SU-DHL-6 (cell line): ENCODE data around the gene IL20.
A peak's percentile ranks its signal among the peaks of the same experiment; 100 is the strongest.

Experiments
- EZH2phosphoT487 ChIP-seq: fragments of 200-600 bp; sonication (generic), shearing (Covaris generic); conservative IDR thresholded peaks from 2 replicates; pipeline ENCODE4 v1.6.1; 2018; ENCODE audit warnings: mild to moderate bottlenecking, antibody characterized with exemption, low read length, moderate library complexity, mixed read lengths
- TF ChIP-seq, protein P1 (sequence below): fragments of 200-600 bp; sonication (generic); IDR thresholded peaks from one replicate; pipeline ENCODE4 v1.5.1; 2017; ENCODE audit warnings: antibody characterized with exemption, mild to moderate bottlenecking, low read length, moderate library complexity; ENCODE audit not compliant: insufficient read depth, poor library complexity, severe bottlenecking

DNA sequence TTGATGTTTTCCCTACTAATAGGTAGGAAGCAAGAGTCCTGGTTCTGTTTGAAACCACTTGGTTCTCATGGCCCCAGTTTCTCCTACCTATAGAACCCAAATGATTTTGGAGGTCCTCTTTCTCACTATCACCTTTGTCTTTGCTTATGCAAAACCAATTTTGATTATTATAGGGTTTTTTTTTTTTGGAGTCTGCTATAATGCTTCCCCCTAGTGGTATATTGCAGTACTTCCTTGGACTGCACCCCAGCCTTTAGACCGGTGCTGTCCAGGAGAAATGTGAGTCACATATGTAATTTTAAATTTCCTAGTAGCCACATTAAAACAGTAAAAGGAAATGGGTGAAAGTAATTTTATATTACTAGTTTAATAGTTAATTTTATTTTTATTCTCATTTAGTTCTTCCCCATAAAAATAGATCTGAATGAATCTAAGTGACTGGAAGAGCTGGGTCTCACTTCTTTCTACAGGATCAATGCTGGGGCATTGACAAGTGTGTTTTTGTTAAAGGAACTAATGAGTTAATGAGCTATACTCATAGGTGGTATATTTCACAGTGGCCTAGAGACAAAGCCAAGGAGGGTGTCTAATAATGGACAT lies 45.7 kb downstream of the IL20 start:
- TF ChIP-seq, protein P1, sequence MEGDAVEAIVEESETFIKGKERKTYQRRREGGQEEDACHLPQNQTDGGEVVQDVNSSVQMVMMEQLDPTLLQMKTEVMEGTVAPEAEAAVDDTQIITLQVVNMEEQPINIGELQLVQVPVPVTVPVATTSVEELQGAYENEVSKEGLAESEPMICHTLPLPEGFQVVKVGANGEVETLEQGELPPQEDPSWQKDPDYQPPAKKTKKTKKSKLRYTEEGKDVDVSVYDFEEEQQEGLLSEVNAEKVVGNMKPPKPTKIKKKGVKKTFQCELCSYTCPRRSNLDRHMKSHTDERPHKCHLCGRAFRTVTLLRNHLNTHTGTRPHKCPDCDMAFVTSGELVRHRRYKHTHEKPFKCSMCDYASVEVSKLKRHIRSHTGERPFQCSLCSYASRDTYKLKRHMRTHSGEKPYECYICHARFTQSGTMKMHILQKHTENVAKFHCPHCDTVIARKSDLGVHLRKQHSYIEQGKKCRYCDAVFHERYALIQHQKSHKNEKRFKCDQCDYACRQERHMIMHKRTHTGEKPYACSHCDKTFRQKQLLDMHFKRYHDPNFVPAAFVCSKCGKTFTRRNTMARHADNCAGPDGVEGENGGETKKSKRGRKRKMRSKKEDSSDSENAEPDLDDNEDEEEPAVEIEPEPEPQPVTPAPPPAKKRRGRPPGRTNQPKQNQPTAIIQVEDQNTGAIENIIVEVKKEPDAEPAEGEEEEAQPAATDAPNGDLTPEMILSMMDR, result peak; percentile 85
- no peak for TF ChIP-seq EZH2phosphoT487
